K562 (cell line): ENCODE results near the gene TMEFF1. TPM values are rescaled to one million over a fixed set of nuclear protein-coding genes. Genes with fewer than 3 reads are reported as not detected.
A peak's percentile ranks its signal among the peaks of the same experiment; 100 is the strongest.

Source experiments
- GABPA ChIP-seq: fragments of 200-800 bp; sonication (Bioruptor generic); conservative IDR thresholded peaks from 2 replicates; pipeline ENCODE4 v1.6.1; 2016; ENCODE audit warnings: low read depth, missing genetic modification characterization, missing compliant biosample characterization
- GABPB1 ChIP-seq: sonication (generic); formaldehyde crosslinking; IDR thresholded peaks from 2 replicates; pipeline ENCODE4 v1.8.0; 2022; ENCODE audit warnings: mild to moderate bottlenecking, missing genetic modification reagents
- HSF4 ChIP-seq: fragments of 250-450 bp; sonication (Bioruptor Pico); IDR thresholded peaks from 2 replicates; pipeline ENCODE4 v2.1.2; 2022; ENCODE audit warnings: mild to moderate bottlenecking, moderate library complexity, borderline replicate concordance
- ILK ChIP-seq: fragments of 450-650 bp; IDR thresholded peaks from 2 replicates; pipeline ENCODE4 v1.6.1; 2016; ENCODE audit warnings: missing genetic modification characterization, low read depth, mild to moderate bottlenecking, missing compliant biosample characterization, moderate library complexity, borderline replicate concordance
- MGA ChIP-seq: fragments of 450-650 bp; IDR thresholded peaks from 2 replicates; pipeline ENCODE4 v1.6.1; 2016; ENCODE audit warnings: mild to moderate bottlenecking, moderate library complexity
- PCBP2 ChIP-seq: fragments of 200-400 bp; formaldehyde crosslinking; IDR thresholded peaks from 2 replicates; pipeline ENCODE4 v1.6.1; 2018; ENCODE audit warnings: low read length, low read depth, mild to moderate bottlenecking, moderate library complexity; ENCODE audit not compliant: poor library complexity, severe bottlenecking
- RBM17 ChIP-seq: fragments of 200-400 bp; formaldehyde crosslinking; IDR thresholded peaks from 2 replicates; pipeline ENCODE4 v1.6.1; 2017; ENCODE audit warnings: low read depth, mild to moderate bottlenecking, low read length, borderline replicate concordance
- SMARCB1 ChIP-seq: IDR thresholded peaks from 2 replicates; pipeline ENCODE4 v1.6.1; 2011; ENCODE audit warnings: improper control_type of control experiment, low read depth; ENCODE audit not compliant: insufficient read length
- STAT6 ChIP-seq: sonication (generic); formaldehyde crosslinking; IDR thresholded peaks from 2 replicates; pipeline ENCODE4 v1.8.1; 2023; ENCODE audit warnings: mild to moderate bottlenecking, missing genetic modification reagents
- ZNF224 ChIP-seq: sonication (generic); formaldehyde crosslinking; IDR thresholded peaks from 2 replicates; pipeline ENCODE4 v1.8.0; 2022; ENCODE audit warnings: mild to moderate bottlenecking, missing genetic modification reagents
- ZNF511 ChIP-seq: sonication (generic); formaldehyde crosslinking; IDR thresholded peaks from 2 replicates; pipeline ENCODE4 v1.8.0; 2022; ENCODE audit warnings: mild to moderate bottlenecking, missing genetic modification reagents
- polyA plus RNA-seq, 8 experiments: library from polyadenylated mRNA; depleted of rRNA in 4 of 8; stranded (reverse) in 5 of 8; unstranded in 3 of 8; fragments of >200 nt; fragmentation: Nextera tagmentation in 2 of 8; fragmentation: Illumina TruSeq in 1 of 8; extraction: Ambion mirVana in 2 of 8; extraction: Trizol in 1 of 8; gene quantifications; 2 replicates each; pipeline versions ENCODE4 v1.2.1 to v1.2.3, GENCODE V29; 2011 to 2014; ENCODE audit warnings: inconsistent platforms in 1 of 8, missing spikeins in 1 of 8
- total RNA-seq, 7 experiments: library from RNA; depleted of rRNA in 6 of 7; stranded (reverse); fragments of >200 nt in 6 of 7; fragmentation: Illumina TruSeq in 2 of 7; extraction: Trizol in 2 of 7; gene quantifications; 2 replicates each; pipeline versions ENCODE4 v1.2.1 to v1.2.3, GENCODE V29; 2011 to 2021; ENCODE audit warnings: low replicate concordance in 1 of 7

TMEFF1 gene
- total and polyA plus RNA-seq, 9 of the 15 experiments (the other 6 are each of a cell fraction or from before 2014, with no cell fraction given) = 0.07 to 1.1 (median 0.28) TPM; not detected in 2

GRCh38 chr9:100426530-100427365, 46.2 kb upstream of the TMEFF1 start, which contains the start of gene MSANTD3 (continued):
- TF ChIP-seq GABPB1 (CRISPR knock-in tag) = no peak
- TF ChIP-seq HSF4 (CRISPR knock-in tag) = no peak; the same call in 1 of the 2 replicates
- peak; percentile 66 for TF ChIP-seq MGA
- TF ChIP-seq PCBP2 = no peak
- no peak; the same call in 1 of the 2 replicates for TF ChIP-seq ZNF511 (CRISPR knock-in tag)
- no peak for TF ChIP-seq STAT6 (CRISPR knock-in tag)
- no peak for TF ChIP-seq RBM17
- TF ChIP-seq SMARCB1 = no peak
- TF ChIP-seq ILK (tag) = no peak
- TF ChIP-seq GABPA (tag) = 0 out of 2 replicates have a peak, but pooled peaks have one; percentile 38
- TF ChIP-seq ZNF224 (CRISPR knock-in tag) = no peak
